Stimulated activated CD4-positive, alpha-beta T cell treated with anti-CD3 and anti-CD28 coated beads, Interleukin-2, amount 100 ng/mL, for 4 hours (primary cell): ENCODE results near the gene TNS1.
"Not testable (repeated sequence)": the region's sequence is repeated elsewhere in the genome, so short reads cannot be mapped to it uniquely, and the experiment has no call there.

Experiments used
- DNase-seq: peaks from one replicate; pipeline ENCODE4 v3.0.0-alpha.2; 2020; ENCODE audit warnings: low read depth

Gene TNS1

DNA sequence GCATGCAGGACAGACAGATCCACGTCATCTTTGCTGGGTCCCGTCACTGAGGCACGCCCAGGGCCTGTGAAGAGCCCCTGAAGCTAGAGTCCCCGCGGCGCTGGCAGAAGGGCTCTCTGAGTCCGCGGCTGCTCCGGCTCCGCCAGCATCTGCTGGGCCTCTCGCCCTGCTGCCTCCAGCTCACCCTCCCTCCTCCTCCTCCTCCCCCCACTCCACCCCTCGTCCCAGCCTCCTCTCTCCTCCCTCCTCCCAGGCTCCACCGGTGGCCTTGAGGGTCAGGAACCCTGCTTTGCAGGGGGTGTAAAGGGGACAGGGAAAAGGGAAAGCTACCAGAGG is at the start of gene TNS1:
Gene TNS1 (minus strand): TSS at position 151 of the 336 bp plus-strand sequence. CDS start 123 bp downstream, at position 28.
- DNase-seq: no peak

DNA sequence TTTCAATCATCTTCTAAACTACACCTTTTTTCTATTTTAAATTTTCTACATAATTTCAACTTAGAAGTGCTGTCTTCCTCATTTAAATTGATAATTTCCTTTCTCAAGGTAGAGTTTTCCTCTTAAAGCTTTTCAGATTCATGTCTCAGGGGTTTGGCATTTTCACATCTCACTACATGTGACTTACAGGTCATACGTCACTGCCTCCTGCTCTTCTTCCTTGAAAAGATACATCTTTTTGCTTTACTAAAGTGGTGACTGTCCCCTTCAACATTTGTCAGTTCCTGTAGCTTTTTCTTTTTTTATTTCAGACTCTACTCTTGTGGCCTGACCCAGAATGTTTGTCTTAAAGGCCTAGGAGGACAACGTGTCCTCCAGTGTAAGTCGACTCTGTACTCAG is 49.1 kb upstream of the TNS1 start:
- DNase-seq: no peak

DNA sequence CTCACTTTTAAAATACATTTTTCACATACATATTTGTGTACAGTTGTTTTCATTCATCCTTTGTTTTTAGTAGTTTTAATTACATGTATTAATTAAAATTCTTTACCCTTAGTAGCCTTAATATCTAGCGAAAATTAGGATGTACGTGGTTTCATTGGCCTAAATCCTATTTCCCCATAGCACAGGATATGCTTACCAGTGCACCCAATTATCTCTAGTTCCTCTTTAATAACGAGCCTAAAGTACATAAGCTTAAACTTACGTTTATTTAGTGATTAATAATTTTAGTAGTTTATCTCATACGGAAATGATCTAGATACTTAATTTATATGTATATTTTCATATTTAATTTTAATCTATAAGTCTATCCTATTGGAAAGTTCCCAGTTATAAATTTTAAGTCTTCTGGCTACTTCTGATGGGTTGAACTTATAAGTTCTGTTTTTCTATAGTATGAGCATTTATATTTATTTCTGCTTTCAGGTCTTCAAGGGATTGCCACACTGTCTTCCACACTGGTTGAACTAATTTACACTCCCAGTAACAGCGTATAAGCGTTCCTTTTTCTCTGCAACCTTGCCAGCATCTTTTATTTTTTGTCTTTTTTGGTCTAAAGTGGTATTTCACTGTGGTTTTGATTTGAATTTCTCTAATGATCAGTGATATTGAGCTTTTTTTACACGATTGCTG is 44.9 kb upstream of the TNS1 start:
- no peak for DNase-seq

DNA sequence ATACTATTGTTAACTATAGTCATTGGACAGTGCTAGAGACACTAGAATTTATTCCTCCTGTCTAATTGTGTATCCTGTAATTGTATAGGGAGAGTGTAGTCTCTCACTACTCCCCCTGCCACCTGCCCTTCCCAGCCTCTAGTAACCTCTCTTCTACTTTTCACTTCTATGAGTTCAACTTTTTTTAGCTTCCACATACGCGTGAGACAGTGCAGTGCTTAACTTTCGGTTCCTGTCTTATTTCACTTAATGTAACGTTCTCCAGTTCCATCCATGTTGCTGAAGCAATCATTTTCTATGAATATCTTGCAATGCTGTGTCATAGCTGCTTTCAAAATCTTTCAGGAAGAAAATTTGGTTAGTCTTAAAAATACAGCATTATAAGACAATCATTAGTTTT is 43.4 kb upstream of the TNS1 start:
- DNase-seq: no peak

DNA sequence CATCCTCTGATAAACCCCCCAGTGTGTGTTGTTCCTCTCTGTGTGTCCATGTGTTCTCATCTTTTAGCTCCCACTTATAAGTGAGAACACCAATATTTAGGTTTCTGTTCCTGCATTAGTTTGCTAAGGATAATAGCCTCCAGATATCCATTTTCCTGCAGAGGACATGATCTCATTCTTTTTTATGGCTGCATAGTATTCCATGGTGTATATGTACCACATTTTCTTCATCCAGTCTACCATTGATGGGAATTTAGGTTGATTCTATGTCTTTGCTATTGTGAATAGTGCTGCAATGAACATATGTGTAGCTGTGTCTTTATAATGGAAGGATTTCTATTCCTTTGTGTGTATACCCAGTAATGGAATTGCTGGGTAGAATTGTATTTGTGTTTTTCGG is 41.8 kb upstream of the TNS1 start:
- DNase-seq: not testable (repeated sequence)

DNA sequence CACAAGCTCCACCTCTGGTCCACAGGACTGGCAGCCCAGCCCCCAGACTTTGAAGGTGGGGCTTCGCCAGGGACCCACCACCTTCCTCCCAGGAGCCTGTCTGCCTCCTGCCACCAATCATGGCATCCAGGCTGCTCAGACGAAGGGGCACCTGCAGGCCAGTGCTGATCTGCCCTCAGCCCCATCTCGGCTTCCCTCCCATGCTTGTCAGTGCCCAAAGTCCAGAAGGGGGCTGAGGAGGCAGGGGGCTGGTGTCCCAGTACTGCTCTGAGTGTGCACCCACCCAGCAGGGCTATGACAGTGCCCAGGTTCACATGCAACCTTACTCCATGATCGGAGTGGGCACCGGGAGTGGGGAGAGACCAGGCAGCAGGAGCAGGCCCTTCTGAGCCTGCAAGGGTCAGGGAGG is 40.9 kb upstream of the TNS1 start:
- DNase-seq: no peak

DNA sequence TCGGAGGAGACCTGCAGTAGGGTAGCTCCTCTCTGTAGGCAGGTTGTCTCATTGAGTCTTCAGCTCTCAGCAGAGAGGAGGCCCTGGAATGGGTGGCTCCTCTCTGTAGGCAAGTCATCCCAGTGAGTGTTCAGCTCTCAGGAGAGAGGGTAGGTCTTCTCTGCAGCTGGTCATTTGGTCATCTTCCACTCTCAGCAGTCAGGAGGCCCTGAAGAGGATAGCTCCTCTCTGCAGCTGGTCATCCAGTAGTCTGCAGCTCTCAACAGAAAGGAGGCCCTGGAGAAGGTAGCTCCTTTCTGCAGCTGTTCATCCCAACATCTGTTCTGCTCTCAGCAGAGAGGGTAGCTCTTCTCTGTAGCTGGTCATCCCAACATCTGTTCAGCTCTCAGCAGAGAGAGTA is 40.3 kb upstream of the TNS1 start:
- no peak for DNase-seq

DNA sequence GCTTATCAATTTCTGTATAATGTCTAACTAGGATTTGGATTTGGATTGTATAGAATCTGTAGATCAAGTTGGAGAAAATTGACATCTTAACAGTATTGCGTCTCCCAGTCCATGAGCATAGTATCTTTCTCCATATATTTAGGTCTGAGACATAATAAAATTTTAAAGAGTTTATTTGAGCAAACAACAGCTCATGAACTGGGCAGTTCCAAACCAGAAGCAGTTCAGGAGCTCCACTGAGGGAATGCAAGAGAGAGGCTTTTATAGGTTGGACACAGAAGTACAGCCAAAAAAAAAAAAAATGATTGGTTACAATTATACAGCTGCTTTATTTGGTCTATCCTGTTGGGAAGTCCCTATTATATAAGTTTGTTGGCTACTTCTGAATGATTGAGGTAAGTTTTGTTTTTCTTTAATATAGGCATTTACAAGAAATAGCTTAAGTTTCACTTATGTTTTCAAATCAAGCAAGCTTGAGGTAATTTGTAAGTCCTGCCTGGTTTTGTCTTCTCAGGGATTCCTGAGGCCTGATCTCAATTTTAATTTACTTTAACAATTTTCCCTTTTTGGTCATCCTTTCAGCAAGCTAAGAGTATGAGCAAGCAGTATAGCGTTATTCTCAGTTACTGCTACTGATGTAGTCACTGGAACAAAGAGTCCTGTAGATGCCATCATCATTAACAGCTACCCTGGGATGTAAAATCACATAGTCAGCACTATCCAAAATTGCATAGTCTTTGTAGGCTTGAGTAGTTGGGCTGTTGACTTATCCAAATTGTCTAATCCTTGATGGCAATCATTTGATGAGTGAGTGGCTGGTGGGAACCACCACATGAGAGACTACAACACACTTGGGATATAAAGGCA is 38.7 kb upstream of the TNS1 start:
- DNase-seq: no peak

DNA sequence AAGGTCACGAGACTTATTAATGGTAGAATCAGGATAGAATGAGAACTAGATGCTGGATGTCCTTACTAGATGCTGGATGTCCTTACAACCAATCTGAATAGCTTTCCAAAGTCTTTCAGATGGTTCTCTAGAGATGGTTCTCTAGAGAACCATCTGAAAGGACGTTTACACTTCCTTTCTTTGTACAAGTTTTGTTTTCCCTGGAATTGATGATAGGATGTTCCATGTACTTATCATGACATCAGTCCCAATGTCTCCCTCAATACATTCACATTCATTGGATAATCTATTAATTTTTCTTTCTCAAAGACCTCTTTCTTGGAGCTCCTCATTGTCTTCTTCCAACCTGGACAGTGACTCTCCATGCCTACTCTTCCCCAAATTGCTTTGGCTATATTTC is 38.1 kb upstream of the TNS1 start:
- no peak for DNase-seq

DNA sequence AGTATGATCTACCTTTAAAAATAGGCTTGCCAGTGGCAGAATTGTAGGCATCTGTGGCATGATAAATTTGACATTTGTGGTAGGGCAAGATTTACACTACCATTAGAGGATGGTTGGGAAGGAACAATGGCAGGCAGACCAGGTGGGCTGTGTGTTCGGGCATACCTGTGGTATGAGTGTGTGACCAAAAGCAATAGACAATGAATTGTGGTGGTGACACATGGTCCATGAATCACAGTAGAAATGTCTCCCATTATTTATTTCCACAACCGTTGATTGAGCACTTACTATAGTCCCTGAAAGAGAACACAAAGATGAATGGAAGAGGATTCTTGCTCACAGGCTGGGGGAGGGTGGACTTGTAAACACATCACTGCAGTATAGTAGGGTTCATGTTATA is 36.4 kb upstream of the TNS1 start:
- no peak for DNase-seq

DNA sequence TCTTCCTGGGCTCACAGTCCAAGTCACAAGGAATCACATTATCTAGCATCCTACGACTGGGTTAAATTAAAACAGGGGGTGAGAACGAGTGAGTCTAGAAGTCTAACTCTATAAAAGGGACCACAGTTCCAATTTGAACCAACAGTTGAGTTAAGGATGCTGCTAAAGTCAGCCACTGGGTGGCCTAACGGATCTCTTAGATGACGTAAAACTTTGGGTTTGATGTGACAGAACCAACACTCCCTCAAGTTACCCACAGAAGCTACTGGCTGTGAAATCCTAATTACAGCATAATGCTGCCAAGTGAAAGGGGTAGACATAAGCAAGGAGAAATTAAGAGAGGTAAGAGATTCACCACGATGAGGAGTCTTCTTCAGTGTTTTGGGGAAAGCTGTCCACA is 33.6 kb upstream of the TNS1 start:
- no peak for DNase-seq

DNA sequence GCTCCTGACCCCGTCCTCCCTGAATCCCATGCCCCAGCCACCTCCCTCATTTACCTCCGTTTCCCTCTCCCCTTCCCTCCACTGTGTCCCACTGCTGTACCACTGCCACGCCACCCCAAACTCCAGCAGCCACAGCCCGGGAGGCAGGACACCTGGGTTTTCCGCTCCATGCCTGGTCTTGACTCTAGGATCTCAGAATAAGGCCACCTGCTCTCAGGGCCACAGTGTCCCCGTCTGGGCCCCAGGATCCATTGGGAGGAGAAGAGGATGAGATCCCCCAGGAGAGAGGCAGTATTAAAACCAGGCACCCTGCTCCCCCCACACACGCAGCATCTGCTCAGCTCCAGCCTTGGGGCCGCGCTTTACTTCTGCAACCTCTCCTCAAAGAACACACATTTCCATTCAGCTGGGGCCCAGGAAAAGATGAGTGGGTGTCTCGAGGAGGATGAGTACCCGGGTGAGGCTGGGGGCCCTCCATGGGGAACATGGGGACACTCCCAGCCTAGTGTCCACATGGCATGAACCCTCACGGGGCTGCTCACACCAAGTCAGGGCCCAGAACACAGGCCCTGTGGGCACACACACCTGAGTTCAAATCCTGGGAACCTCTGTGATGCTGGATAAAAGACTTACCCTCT is 32.8 kb upstream of the TNS1 start:
- DNase-seq: no peak

DNA sequence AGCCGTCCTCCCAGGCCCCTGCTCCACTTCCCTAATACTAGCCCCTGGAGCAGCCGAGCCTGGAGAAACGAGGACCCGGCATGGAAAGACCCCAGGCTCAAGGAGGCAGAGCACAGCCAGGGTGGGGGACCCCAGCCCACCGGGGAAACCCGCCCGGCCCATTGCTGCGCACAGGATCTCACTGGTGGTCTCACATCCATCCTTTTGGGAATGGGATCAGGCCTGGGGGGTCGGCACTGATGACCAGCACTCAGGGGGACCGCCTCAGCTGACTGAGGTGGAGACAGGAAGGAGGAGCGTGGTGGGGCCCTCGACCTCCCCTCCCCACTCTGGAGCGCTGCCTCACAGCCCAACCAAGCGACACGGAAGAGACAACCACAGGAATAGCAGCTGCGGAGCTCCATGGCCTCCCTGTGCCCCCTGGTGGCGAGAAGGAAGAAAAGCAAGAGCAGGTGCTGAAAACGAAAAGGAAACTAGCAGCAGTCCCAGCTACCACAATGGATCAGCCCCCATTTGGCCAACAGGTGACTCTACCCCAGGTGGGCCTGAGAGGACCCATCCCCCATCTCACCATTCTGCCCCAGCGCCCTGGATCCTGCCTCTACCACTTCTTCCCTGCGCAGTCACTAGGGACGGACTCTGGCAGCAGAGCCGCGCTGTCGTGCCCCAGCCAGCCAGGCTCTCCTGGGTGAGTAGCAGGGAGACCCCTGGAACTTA is 31.9 kb upstream of the TNS1 start:
- peak; percentile 60 for DNase-seq

DNA sequence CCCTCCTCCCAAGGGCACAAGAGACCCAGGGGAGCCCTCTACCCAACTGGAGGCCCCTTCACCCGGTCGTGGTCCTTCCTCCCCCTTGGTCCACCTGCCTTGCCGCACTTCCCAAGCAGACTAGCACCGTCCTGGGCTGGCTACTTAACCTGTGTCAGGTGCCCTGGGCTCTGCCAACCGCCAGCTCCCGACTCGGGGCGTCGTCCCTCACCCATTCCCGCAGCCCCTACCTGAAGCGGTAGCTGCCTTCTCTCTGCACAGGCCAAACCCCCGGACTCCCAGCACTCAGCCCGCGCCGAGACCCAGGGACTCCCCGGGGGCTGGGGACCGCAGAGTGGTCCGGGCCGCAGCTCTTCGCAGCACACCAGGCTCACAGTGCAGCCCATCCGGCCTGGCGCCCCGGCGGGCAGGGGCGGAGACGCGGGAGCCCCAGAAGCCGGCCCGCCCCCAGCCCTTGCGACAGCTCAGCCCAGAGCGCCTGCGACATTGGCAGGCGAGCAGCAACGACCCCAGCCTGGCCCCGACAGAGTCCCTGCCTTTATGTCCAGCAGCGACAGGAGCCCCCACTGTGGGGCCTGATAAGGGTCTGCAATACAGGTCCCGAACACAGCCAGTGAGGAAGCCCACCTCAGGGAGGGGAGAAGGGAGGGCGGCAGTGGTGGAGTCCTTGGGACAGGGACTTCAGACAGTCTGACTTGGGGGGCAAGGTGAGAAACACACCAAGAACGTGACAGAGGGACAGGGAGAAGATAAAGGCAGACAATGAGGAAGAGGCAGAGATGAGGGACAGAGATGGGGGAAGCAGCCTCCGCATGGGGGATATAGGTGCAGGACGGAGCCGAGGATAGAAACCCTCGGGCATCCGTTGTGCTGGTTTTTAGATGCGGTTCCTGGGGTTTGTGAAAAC is 31.0 kb upstream of the TNS1 start:
- no peak for DNase-seq

DNA sequence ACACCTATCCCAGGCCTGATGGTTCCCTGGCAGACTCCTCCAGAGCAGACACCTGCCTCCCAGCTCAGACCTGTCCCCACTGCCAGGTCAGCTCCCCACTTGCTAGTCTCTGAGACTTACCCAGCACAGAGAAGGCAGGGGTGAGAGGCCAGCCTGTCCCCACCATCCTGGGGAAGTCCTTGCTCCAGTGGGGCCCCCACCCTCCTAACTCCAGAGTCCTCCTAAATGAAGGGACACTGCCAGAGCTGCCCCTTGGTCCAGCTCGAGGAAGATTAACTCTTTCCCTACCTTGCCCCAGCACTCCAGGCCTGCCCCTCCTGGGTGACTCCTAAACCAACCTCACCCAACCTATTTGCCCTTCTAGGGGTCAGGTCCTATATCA is 30.4 kb upstream of the TNS1 start:
- DNase-seq: no peak

DNA sequence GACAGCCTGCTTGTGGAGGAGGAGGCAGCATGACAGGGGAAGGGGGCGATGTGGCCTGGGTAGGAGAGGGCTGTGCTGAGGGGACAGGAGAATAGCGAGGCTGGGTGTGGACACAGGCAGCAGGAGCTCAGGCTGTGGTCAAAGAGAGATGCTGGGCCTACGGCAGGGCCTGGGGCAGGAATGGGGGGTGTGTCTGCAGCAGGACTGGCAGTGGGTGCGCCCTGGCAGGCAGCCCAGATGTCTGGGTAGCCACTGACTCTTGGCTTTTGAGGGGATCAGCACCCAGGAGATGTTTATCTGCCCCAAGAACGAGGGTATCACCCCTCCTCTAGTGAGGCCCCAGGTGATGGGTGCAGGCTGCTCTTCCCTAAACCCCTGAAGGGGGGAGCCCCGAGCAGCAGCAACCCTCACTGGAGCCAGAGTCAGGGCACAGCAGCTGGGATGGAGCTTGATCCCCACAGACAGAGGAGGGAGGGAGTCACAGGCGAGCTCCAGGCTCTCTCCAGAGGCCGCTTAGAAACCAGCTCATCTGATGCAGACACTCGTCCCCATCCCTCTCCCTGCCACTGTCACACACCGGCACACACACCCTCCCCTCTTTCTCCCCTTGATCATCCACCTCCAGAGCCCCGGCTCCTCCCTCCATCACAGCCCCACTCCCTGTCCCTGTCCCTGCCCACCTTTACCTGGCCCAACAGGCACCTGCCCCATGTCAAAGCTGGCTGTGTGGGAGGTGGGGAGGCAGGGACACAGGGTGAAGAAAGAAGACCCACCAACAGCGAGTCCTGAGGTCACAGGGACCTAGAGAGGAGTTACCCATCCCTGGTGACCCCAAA is 29.8 kb upstream of the TNS1 start:
- no peak for DNase-seq

DNA sequence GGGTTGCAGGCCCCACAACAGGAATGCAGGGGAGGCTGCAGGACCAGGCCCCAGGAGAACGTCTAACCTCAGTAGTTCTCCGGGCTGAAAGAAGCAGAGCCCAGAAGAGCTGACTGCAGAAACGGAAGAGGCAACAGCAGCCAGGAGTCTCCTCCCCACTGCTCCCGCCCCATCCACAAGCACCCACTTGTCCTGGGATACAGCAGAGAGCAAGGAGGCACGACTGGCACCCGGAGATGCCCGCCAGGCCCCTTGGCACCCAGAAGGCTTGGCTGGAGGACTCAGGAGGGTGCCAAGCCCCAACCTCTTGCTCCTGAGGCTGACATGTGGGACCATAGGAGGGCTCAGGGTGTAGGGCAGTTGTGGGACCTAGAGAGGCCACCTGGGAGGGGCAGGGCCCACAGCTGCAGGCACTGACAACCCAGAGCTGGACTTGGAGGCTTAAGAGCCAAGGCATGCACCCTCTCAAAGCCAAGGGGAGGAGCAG is 29.0 kb upstream of the TNS1 start:
- no peak for DNase-seq

DNA sequence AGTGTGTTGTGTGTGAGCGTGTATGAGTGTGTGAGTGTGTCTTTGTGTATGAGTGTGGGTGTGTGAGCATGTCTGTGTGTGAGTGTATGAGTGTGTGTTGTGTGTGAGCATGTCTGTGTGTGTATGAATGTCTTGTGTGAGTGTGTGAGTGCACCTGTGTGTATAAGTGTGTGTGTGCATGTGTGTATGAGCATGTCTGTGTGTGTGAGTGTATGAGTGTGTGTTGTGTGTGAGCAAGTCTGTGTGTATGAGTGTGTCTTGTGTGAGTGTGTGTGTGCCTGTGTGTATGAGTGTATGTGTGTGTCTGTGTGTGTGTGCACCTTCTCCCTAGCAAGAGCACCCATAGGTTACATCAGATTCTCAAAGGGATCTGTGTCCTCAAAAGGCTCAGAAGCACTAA is 28.5 kb upstream of the TNS1 start:
- DNase-seq: no peak

DNA sequence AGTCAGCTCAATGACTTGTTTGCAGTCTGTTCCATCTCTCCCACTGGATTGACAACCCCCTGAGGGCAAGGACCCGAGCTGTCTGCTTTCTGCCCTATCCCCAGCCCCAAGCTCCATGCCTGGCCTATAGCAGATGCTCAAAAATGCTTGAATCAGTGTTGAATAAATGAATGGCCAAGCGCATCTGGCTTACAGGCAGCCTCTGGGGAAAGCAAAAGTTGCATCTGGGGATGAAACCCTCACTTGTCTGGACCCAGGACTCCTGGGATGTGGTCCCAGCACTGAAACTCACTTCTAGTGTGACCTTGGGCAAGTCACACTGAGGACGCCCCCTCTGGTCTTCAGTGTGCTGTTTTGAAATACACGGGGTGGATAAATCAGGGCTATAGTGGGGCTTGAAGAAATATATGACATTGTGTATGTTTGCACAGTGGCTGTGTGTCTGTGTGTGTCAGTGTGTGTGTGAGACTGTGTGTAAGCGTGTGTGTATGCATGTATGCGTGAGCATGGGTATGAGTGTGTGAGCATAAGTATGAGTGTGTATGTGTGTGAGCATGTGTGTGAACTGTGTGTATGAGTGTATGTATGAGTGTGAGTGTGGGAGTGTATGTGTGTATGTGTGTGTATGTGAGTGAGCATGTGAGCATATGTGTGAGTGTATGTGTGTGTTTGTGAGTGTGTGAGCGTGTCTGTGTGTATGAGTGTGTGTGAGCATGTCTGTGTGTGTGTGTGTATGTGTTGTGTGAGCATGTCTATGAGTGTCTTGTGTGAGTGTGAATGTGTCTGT is 27.8 kb upstream of the TNS1 start:
- DNase-seq: no peak
